Heart left ventricle (tissue), 16 donors: Measurements from ENCODE around the gene FAM171A2. TPM values are rescaled to one million over a fixed set of nuclear protein-coding genes. Genes with fewer than 3 reads are reported as not detected.
A peak's percentile ranks its signal among the peaks of the same experiment; 100 is the strongest.

ENCODE experiments used
- ATAC-seq, 4 donors: fragments of 200-7000 bp; cut with Tn5 transposase; one replicate each; pipeline ENCODE4 v1.9.1; 2020 to 2022; ENCODE audit warnings: moderate library complexity in 4 of 4, mild to moderate bottlenecking in 3 of 4, moderate number of reproducible peaks in 1 of 4
- DNase-seq, 5 donors: peaks; one replicate each; pipeline ENCODE4 v3.0.0-alpha.2; 2020
- H3K27ac ChIP-seq, 12 donors: fragments of 200-600 bp; sonication (generic) in 4 of 12; one replicate each; pipeline versions ENCODE4 v1.5.0 to v1.8.0; 2016 to 2022; ENCODE audit warnings: mild to moderate bottlenecking in 2 of 12
- H3K27me3 ChIP-seq, 9 donors: fragments of 200-600 bp; sonication (generic) in 2 of 9; one replicate each; pipeline versions ENCODE4 v1.5.1 to v1.8.0; 2016 to 2022; ENCODE audit warnings: mild to moderate bottlenecking in 3 of 9
- H3K36me3 ChIP-seq, 9 donors: fragments of 200-600 bp; sonication (generic) in 2 of 9; one replicate each; pipeline versions ENCODE4 v1.5.0 to v1.8.0; 2018 to 2022; ENCODE audit warnings: mild to moderate bottlenecking in 2 of 9
- H3K4me1 ChIP-seq, 12 donors: fragments of 200-600 bp; sonication (generic) in 4 of 12; one replicate each; pipeline versions ENCODE4 v1.5.0 to v1.8.0; 2016 to 2022; ENCODE audit warnings: mild to moderate bottlenecking in 3 of 12
- H3K4me3 ChIP-seq, 12 donors: fragments of 200-600 bp; sonication (generic) in 4 of 12; one replicate each; pipeline versions ENCODE4 v1.5.0 to v1.8.0; 2017 to 2022; ENCODE audit warnings: mild to moderate bottlenecking in 9 of 12, moderate library complexity in 4 of 12
- H3K9me3 ChIP-seq, 12 donors: fragments of 200-600 bp; sonication (generic) in 4 of 12; one replicate each; pipeline versions ENCODE4 v1.5.0 to v1.8.0; 2016 to 2022; ENCODE audit warnings: mild to moderate bottlenecking in 1 of 12
- CTCF ChIP-seq, 12 donors: fragments of 200-600 bp; sonication (generic) in 4 of 12; IDR thresholded peaks; one replicate each; pipeline versions ENCODE4 v1.5.0 to v1.8.0; 2018 to 2022; ENCODE audit warnings: antibody characterized with exemption in 12 of 12, mild to moderate bottlenecking in 5 of 12
- POLR2A ChIP-seq, 2 donors: fragments of 450-650 bp; IDR thresholded peaks; one replicate each; pipeline ENCODE4 v1.6.1; 2017; ENCODE audit warnings: antibody characterized with exemption in 2 of 2, mild to moderate bottlenecking in 2 of 2, moderate library complexity in 2 of 2
- WGBS, 4 donors: extraction: QIAGEN DNeasy Blood & Tissue Kit in 2 of 4; methylation state at CpG; one replicate each; pipeline versions ENCODE4 v1.1.5 to v1.1.7; 2013 to 2018; 5-methylcytosine and 5-hydroxymethylcytosine counted together
- intact Hi-C, 10 donors: fragments of 100-400 bp; cut with DNase I; formaldehyde crosslinking; loops; one replicate each; pipeline versions ENCODE4 v1.11.1 to v1.14.2; 2022
- polyA plus RNA-seq, 2 donors: library from polyadenylated mRNA; stranded (reverse); fragments of 200-250 nt; gene quantifications; one replicate each; pipeline ENCODE4 v1.2.3, GENCODE V29; 2013
- total RNA-seq, 9 donors: library from RNA; depleted of rRNA in 2 of 9; stranded (reverse); fragments of >200 nt in 2 of 9; fragmentation: NEBNext Ultra II Directional in 3 of 9; extraction: Animal tissue kit (Norgen Biotek cat#: 25700) in 3 of 9; gene quantifications; one replicate each; pipeline versions ENCODE4 v1.1.0 to v1.2.4, GENCODE V29; 2016 to 2023
- donor health status: ischemic (EF 13 %, LVEDD 7.1; RV severe dilation, severe dysfunction).
- donor health status: healthy with polysubstance abuse.
- donor health status: DM: no; HTN: yes; CAD: no.
- donor health status: DM: no; HTN: no; CAD: no.
- donor health status: ischemic (EF 25% LVEDD 6.9; RV normal size, moderate dysfunction).
- donor health status: ischemic (EF 25% LVEDD 5.7; RV mildly dilated, moderate dysfunction).
- donor health status: healthy.
- donor health status: DM: yes; HTN: yes; CAD: no.
- donor health status: ischemic (EF 35%, LVEDD 5.7; RV mildly dilated, moderate dysfunction).
- donor health status: nonischemic (EF 11% LVEDD 7.7; RV severe dilation, severe dysfunction).
- donor health status: DM: yes; HTN: yes; CAD: no.
- donor health status: PGD.
- donor health status: ischemic (EF 29% LVEDD 5.4; RV normal size, mild dysfunction).
- donor health status: nonischemic (EF 23%, LVEDD 6.1; RV moderate dilation, normal function).

FAM171A2 gene
- total and polyA plus RNA-seq, 11 donors: 0.40 to 2.1 (median 0.77) TPM

GRCh38 chr17:44315760-44316731 is 47.6 kb downstream of the FAM171A2 start:
- peaks cover 0 to 12% (median 4%) of the 10 kb centered on the region in 12 donors for H3K4me1 ChIP-seq
- TF ChIP-seq POLR2A (IDR thresholded peaks at IDR 0.05) (no peak), CTCF (IDR thresholded peaks at IDR 0.05) (no peak)
- H3K27ac ChIP-seq: no peak overlapping the region
- 5 to 12% (median 9%) methylated on average over 31 to 38 of the region's 38 CpGs for WGBS, 4 donors
- intact Hi-C loops: no loop called here
- peaks cover 0 to 21% (median 15%) of the 10 kb centered on the region in 9 donors for H3K36me3 ChIP-seq
- DNase-seq: no peak
- H3K9me3 ChIP-seq: no peaks in the 10 kb centered on the region
- no peak overlapping the region for H3K4me3 ChIP-seq
- no peak for ATAC-seq
- peaks cover 22 to 54% (median 46%) of the 10 kb centered on the region in 9 donors for H3K27me3 ChIP-seq

GRCh38 chr17:44314869-44315661 is 48.6 kb downstream of the FAM171A2 start:
- 0 to 2% (median 1%) methylated on average over 13 to 81 of the region's 81 CpGs for WGBS, 4 donors
- H3K27me3 ChIP-seq: peaks cover 22 to 54% (median 46%) of the 10 kb centered on the region in 9 donors
- no peak for ATAC-seq

GRCh38 chr17:44314524-44314868 is 49.2 kb downstream of the FAM171A2 start:
- Histone ChIP-seq H3K27ac (no peak overlapping the region), H3K27me3 (peaks cover 22 to 54% (median 46%) of the 10 kb centered on the region in 9 donors), H3K4me3 (peak overlapping the region in 1 of 12 donors; percentile 34), H3K9me3 (no peaks in the 10 kb centered on the region), H3K36me3 (peaks cover 0 to 6% (median 0%) of the 10 kb centered on the region in 9 donors), H3K4me1 (peaks cover 0 to 12% (median 4%) of the 10 kb centered on the region in 12 donors)
- intact Hi-C loops: loop anchor here in 1 of 10 donors (5.0 kb wide), 1 partner anchor 52 kb away; no protein-coding TSS in a partner anchor
- TF ChIP-seq CTCF (IDR thresholded peaks at IDR 0.05) (no peak), POLR2A (IDR thresholded peaks at IDR 0.05) (no peak)
- DNase-seq: no peak
- no peak for ATAC-seq
- 22 to 33% (median 25%) methylated on average over 8 to 10 of the region's 11 CpGs for WGBS, 4 donors

More at GRCh38 chr17:44314869-44315661, 48.6 kb downstream of the FAM171A2 start:
- intact Hi-C loops: loop anchor here in 1 of 10 donors (5.0 kb wide), 1 partner anchor 53 kb away; no protein-coding TSS in a partner anchor
- Histone ChIP-seq H3K4me3 (peak overlapping the region in 9 of 12 donors; percentile 22 to 48 (median 34)), H3K9me3 (no peaks in the 10 kb centered on the region), H3K4me1 (peaks cover 0 to 12% (median 4%) of the 10 kb centered on the region in 12 donors), H3K27ac (no peak overlapping the region), H3K36me3 (peaks cover 0 to 11% (median 6%) of the 10 kb centered on the region in 9 donors)
- no peak for DNase-seq
- no peak for TF ChIP-seq CTCF (IDR thresholded peaks at IDR 0.05)
- no peak for TF ChIP-seq POLR2A (IDR thresholded peaks at IDR 0.05)
